Daoy (cell line): ENCODE results near the gene VDAC2. TPM values are rescaled to one million over a fixed set of nuclear protein-coding genes. Genes with fewer than 3 reads are reported as not detected.

Experiments used
- DNase-seq: peaks from one replicate; pipeline ENCODE4 v3.0.0-alpha.2; 2015; ENCODE audit warnings: low read depth
- total RNA-seq: library from RNA; depleted of rRNA; stranded (reverse); fragments of >200 nt; shearing (Covaris generic); gene quantifications from 2 replicates; pipeline ENCODE4 v1.2.3, GENCODE V29; 2014; rRNA removed

The VDAC2 gene
- total RNA-seq, 1 experiment from 2014 or later: 177 TPM

DNA sequence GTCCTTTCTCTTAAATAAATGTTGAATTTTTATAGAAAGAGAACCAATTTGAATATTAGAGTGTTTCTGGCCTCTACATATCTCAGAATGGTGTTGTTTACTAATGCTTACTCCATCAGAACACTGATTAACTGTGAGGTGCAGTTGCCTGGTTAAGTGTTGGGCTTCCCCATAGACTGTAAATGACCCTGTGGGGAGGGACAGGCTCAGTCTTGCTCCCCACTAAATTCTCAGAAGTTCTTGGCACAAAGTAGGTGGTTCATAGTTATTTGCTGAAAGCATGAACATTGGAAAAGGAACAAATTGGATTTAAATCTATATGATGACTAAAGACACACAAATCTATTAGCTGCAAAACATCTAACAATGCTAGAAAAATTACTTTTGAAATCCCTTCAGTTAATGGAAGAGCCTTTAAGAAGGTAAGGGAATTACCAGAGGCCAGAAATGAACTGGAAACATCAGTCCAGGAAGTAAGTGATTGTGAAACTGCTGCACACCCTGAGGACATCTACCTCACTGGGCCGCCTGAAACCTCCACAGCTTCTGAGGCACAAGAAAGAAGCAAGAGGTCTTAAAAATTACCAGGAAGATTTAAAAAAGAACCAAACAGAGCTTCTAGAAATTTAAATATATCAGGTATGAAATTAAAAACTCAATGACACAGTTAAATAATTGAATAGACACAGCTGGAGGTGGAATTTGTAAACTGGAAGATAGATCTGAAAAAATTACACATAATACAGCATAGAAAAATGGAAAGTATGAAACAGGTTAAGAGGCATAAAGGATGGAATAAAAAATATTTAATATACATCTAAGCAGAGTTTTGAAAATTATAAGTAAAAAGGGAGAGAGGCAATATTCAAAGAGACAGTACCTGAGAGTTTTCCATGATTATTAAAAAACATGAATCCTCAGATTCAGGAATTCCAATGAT lies 43.0 kb downstream of the VDAC2 start:
- DNase-seq: no peak

DNA sequence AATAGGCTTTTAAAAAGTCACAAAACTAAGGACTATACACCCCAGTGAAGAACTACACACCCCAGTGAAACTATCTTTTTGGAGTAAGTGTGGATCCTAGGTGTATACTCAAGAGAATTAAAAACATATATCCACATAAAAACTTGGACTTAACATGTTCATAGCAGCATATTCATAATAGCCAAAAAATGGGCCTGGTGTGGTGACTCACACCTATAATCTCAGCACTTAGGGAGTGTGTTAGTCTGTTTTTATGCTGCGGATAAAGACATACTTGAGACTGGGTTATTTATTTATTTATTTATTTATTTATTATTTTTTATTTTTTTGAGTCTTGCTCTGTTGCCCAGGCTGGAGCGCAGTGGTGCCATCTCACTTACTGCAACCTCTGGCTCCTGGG lies 44.1 kb downstream of the VDAC2 start:
- no peak for DNase-seq

DNA sequence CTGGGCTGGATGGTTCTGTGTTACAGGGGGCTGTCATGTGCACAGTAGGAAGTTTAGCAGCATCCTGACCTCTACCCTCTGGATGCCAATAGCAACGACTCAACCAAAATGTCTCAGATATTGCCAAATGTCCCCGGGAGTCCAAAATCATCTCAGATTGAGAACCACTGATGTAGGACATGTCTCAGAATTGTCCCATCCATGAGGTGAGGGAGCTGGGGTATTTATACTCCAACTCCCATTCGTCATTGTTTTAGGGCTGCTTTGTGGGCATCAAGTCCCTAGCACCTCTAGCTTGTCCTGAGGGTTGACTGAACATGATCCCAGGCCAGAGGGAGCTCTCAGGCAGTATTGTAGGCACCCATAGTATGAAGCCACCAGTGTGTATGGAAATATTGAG lies 50.4 kb downstream of the VDAC2 start:
- no peak for DNase-seq

DNA sequence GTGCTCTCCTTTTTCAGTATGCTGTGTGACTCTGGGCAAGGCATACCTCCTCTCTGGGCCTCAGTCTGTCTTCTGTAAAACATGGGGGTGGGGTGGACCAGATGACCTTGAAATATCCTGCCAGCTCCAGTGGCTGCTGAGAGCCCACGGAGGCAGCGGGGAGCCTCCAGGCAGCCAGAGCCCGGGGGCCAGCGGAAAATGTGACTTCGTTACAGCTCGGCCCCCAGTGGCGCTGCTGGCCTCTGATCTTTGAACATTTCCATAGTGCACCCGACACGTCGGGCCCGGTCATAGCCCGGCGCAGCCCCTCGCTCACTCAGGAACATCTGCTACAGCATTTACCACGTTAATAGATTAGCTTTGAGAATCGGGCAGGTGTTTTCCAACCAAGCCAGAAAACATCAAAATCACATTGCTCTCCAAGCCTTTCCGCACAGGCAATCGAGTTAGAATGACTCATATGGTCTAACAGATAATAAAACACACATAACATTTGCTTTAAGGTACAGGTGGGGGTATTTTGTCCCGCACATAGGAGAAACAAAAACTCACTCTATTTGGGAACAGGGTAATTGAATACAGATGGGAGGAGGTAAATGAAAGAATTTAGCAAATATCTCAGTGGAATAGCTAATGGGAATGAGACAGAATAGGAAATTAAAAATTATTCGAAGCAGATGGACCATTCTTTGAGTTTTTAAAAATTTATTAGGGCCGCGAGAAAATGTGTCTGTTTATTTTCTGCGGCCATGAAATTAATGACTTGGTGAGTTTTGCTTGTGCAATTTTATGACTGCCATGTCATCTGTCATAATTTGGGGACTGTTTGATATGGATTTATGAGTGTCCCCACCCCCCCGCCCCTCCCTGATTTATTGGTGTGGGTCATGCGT lies 51.5 kb downstream of the VDAC2 start:
- no peak for DNase-seq

DNA sequence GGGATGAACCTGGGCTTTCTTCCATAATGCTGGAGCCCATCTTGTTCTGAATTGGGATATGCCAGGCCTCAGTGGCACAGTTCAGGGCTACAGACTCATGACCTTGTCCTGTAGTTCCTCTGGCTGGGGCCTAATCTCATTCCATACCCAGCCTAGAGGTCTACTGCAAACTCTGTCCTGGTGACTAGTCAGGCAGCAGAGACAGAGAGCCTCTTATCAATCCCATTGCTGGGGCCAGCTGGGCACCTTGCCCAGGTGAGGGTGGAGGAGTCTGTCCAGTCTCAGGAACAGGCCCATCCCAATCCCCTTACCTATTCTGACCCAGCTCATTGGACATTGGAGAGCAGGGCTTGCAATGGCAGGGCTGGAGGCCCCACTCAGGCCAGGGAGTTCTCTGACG lies 53.2 kb downstream of the VDAC2 start:
- no peak for DNase-seq

DNA sequence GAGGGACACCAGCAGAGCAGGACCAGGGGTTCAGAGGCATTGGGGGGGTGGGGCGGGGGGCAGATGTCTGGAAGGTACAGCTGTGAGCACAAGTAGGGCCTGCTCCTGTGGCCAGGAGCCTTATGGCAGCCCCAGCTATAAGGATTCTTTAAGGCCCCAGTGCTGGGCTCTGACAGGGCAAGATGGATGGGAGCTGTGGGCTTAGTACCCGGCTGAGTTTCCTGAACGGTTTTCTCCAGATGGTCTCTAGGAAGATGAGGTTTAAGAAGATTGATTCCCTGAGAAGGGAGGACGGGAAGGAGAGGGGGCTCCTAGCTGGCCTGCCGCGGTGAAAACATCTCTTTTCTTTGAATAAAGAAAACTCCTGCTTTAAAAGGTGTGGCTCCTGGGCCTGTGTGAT lies 55.3 kb downstream of the VDAC2 start:
- no peak for DNase-seq

DNA sequence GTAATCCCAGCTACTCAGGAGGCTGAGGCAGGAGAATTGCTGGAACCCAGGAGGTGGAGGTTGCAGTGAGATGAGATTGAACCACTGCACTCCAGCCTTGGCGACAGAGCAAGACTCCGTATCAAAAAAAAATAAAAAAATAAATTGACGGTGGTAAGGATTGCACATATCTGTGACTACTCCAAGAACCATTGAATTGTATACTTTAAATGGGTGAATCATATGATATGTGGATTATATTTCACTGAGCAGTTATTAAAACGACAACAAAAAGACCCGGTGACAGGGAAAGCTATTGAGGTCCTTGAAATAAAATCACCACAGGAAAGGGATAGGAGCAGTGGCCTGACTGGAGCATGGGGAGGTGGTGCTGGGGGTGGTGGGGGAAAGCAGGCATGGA lies 56.3 kb downstream of the VDAC2 start:
- no peak for DNase-seq

DNA sequence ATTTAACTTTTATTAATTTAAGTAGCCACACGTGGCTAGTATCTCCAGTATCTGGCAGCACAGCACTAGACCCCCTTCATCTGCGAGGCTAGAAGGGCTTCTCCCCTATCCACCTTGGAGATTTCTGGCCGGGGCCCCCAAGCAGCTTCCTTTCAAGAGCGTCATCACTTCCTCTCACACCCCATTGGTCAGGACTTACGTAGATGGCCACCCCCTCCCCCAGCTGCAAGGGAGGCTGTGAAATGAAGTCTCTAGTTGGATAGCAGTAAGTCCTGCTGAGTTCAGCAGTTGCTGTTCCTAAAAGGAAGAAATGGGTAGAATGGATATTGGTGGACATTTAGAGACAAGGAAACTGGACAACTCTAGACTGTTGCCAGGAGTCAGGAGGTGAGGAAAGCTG lies 59.0 kb downstream of the VDAC2 start:
- peak; percentile 18 for DNase-seq

DNA sequence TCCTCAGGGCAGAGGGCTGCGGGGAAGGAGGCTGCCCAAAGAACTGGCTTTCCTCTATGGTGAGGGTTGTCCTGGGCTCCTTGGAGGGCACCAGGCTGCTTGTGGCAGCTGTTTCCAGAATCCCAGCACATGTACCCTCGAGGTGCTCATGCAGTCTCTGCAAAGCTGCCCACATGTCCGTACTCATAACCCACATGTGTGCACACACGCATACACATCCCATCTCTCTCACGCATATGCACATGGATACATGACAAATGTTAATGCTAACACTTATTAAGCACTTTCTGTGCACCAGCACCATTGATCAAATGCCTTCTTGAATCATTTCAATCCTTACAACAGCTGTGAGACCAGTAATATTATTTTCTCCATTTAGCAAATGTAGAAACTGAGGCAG lies 61.5 kb downstream of the VDAC2 start:
- no peak for DNase-seq

DNA sequence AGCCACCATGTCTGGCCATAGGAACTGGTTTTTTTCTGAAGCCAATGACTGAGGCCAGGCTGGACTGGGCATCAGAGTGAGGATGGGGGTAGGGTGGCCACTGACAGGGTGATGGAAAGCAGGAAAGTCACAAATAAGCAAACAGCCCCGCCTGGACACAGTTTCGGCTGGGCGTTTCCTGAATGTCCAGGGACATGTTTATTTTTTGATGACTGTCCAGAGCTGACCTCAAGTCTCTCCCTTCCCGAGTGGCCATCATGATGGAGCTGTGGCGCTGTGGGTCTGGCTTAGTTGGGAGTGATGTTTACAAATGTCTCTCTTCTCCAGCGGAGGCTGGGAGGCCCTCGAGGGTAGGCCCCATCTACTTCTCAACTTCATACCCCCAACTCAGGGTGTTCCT lies 62.3 kb downstream of the VDAC2 start:
- no peak for DNase-seq

DNA sequence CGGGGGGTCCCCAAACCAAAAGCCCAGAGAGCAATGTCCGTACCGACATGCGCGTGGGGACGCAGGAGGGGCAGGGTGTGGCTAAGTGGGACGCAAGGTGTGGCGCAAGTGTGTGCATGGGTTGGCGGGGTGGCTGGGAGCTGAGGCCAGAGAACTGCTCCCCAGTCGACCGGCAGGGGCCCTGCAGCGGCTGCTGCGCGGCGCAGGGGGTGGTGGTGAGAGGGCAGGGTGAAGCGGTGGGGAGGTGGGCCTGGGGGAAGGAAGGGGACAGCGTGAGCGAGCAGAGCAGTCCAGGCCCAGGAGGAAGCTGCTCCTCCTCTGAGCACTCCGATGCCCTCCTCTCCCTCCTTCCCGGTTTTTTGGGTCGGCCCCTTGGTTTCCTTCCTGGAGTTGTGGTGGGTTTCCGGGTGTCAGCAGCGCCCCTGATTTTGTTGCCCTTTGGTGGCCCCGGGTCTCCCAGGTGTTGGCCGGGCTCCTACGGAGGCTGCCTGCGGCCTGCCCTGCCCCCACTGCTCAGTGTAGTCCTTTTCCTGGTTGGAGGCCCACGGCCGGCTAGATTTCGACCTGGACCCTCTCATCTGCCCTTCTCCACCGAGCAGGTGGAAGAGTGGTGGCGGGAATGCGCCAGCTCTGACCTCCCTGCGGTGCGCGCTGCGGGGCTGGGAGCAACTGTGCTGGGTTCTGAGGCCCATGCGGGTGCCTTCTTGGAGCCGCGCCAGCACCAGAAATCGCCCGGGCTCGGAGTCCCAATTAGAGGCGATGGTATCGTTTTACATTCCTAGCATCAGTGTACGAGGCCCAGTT lies 65.7 kb downstream of the VDAC2 start:
- DNase-seq: no peak

DNA sequence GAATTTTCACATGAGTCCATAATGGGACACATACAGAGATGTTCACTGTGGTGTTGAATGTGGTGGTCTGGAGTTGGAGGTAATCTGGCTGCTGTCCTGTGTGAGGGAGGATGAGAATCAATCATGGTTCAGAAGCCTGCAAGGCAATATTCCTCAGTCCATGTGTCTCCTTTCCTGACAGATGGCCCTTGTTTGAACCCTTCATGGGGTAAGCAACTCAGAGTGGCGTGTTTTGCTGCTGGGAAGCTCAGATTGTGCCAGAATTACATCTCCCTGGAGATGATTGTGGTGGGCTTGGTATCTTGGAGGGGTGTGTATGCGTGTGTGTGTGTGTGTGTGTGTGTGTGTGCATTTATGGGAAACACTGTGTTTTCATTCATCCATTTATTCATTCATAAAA lies 69.6 kb downstream of the VDAC2 start:
- DNase-seq: no peak

Other genes with a start within 250 kb of the VDAC2 start
- 6.7 and 8.7 TPM in 2 replicates for gene SAMD8, start 99.1 kb upstream of the VDAC2 start, total RNA-seq
- 7.3 and 10.8 TPM in 2 replicates for gene COMTD1, start 25.2 kb downstream of the VDAC2 start, total RNA-seq
- 3.7 and 5.7 TPM in 2 replicates for gene ZNF503, start 191.0 kb downstream of the VDAC2 start, total RNA-seq
- 1.6 TPM in 1 of 2 replicates, not detected in the other for gene LRMDA, start 220.8 kb downstream of the VDAC2 start, total RNA-seq